Measurements from ENCODE around the gene U2AF2.

The U2AF2 gene

GRCh38 chr19:55643003-55643886, 11.6 kb upstream of the U2AF2 start, which contains the start of gene ZNF581:
Gene ZNF581 (plus strand): TSS chr19:55643649. CDS start chr19:55644572, 923 bp downstream.
- peak; percentile 64 to 76 for DNase-seq (ENCODE audit: low read depth in 2 of 2)

DNA sequence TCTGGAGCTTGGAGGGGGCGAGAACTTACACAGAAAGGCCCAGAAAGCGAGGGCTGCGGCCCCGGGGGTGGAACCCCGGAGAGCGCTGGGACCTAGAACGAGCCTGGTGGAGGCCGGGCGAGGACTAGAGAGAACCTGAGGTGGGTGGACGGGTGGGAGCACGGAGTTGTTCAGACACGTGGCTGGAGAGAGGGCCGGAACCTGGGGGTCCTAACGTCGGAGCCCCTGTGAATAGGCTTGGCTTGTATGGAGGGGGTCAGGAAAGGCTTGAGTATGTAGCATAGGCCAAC, 11.0 kb upstream of the U2AF2 start:
- DNase-seq (ENCODE audit: low read depth in 2 of 2): no peak

DNA sequence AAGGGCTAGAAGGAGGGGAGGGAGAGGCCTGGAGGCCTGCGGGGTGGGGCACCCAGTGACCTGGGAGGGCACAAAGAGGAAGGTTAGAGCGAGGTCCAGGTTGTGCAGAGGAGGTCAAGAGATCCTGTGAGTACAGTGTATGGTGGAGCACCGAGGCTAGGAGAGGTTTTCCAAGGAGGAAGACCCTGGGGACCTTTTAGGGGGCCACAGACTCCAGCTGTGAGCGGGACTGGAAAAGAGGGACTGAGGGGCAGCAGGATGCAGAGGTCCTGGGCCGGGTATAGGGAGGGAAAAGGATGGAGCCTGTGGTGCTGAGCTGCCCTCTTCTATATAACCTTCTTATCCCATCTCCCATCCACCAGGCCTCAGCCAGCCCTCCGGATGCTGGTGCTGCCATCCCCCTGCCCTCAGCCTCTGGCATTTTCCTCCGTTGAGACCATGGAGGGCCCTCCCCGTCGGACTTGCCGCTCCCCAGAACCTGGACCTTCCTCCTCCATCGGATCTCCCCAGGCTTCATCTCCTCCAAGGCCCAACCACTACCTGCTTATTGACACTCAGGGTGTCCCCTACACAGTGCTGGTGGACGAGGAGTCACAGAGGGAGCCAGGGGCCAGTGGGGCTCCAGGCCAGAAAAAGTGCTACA, 10.5 kb upstream of the U2AF2 start:
- DNase-seq (ENCODE audit: low read depth in 2 of 2): no peak

GRCh38 chr19:55644842-55645511, 9.9 kb upstream of the U2AF2 start:
- no peak for DNase-seq (ENCODE audit: low read depth in 2 of 2)

DNA sequence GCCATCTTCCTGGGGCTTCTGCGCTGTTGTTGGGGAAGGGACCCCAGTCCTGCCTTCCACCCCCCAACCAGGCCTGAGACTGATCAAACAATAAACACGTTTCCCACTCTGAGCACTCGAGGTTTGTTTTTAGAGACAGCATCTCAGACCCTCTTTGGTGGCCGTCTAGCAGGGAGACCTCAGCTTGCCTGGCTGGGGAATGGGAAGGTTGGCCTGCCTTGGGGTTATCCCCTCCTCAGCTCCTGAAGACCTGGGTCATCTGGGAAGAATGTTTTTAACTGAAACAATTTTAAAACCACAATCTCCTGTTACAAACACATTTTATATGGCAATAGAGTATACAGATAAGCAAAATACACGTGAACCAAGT, 9.3 kb upstream of the U2AF2 start:
- DNase-seq (ENCODE audit: low read depth in 2 of 2): no peak

GRCh38 chr19:55646889-55647731, 7.7 kb upstream of the U2AF2 start:
- DNase-seq (ENCODE audit: low read depth in 2 of 2): no peak

- DNase-seq (ENCODE audit: low read depth in 2 of 2): no peak
Observed at GRCh38 chr19:55647732-55648584, 6.9 kb upstream of the U2AF2 start, which contains the start of gene CCDC106. Gene CCDC106 (plus strand): TSS chr19:55648212. CDS start chr19:55649047, 835 bp downstream.

DNA sequence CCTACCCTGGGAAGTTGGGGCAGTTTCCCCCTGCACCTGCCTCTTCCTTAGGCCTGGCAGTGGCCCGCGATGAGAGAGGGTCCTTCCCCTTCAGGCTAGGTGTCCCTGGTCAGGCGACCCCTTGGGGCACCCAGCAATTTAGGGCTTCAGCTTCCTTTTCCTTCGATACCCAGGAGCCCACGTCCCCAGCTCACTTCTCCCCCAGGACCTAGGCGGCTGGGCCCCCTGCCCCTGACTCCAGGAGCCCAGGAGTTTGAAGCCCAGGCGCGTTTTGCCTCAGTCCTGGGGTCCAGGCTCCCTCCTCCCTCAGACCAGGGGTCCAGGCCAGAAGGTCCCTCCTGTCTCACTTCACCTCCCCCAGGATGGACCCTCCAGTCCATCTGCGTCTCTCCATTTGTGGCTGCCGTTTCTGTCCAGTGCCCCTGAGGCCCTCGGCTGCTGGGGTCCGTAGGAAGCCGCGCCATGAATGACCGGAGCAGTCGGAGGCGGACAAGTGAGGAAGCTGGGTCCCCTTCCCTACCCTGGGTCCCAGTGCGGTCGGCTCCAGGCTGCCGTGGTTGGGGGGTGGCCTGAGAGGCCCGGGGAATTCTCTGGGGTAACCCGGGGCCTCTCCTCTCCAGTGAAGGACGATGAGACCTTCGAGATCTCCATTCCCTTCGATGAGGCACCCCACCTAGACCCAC, 6.1 kb upstream of the U2AF2 start:
- DNase-seq (ENCODE audit: low read depth in 2 of 2): no peak

GRCh38 chr19:55649268-55650125, 5.3 kb upstream of the U2AF2 start:
- DNase-seq (ENCODE audit: low read depth in 2 of 2): no peak

- DNase-seq (ENCODE audit: low read depth in 2 of 2): no peak
Observed at GRCh38 chr19:55650126-55650557, 4.7 kb upstream of the U2AF2 start.

DNA sequence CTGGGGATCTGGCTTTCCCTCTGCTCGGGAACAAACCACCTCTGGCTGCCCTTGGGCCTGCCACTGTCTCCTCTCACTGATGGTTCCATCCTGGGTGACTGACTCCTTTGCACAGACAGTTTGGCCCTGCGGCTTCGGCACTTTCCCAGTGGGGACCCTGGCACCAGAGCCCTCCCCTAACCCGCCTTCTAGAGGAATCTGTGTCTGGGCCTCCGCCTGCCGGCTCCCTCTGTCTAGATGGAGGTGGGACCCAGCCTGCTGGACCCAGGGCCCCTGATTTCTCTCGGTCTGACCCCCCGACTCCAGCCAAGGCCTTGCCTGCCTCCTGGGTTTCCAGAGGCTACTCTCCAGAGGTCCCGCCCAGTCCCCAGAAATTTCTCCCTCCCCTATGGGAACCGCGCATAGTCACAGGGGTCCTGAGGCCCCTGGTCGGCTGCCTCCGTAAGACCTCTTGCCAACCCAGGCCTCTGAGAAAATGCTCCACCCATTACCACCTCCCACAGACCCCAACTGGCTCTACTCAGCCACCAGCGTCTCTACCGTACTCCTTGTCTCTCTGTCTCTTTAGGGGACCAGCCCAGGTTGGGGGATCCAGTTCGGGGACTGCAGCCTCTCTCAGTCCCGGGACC, 4.1 kb upstream of the U2AF2 start:
- DNase-seq (ENCODE audit: low read depth in 2 of 2): no peak

- DNase-seq (ENCODE audit: low read depth in 2 of 2): no peak
Observed at GRCh38 chr19:55651236-55651635, 3.6 kb upstream of the U2AF2 start.

DNA sequence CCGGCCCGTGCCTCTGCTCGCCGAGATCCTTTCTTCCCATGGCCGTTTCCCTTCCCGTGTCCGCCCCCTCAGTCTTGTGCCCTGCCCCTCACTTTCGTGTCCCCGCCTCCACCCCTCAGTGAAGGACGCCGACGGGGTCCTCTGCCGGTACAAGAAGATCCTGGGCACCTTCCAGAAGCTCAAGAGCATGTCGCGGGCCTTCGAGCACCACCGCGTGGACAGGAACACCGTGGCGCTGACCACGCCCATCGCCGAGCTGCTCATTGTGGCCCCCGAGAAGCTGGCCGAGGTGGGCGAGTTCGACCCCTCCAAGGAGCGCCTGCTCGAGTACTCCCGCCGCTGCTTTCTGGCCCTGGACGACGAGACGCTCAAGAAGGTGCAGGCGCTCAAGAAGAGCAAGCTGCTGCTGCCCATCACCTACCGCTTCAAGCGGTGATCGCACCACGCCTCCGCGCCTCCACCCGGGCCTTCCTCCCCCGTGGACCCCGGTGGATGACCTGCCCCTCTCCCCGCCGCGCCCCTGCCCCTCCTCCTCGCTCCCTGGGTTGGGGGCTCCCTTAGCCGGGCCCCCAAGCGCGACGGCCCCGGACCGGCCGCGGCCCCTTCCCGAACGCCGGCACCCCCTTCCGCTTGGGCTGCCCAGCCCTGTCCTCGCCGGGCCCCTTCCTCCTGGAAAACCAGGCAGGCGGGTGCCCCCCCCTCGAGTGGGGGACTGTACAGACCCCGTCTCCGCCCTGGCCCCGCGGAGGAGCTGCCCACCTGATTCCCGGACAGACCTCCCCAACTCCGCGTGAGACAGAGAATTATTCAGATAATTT, 2.3 kb upstream of the U2AF2 start:
- DNase-seq (ENCODE audit: low read depth in 2 of 2): no peak

- DNase-seq (ENCODE audit: low read depth in 2 of 2): peak; percentile 94 to 98
Observed at GRCh38 chr19:55653651-55654322, 1.0 kb upstream of the U2AF2 start.

GRCh38 chr19:55654323-55654867, 440 bp upstream of the U2AF2 start:
- DNase-seq (ENCODE audit: low read depth in 2 of 2): peak; percentile 98 to 99

DNA sequence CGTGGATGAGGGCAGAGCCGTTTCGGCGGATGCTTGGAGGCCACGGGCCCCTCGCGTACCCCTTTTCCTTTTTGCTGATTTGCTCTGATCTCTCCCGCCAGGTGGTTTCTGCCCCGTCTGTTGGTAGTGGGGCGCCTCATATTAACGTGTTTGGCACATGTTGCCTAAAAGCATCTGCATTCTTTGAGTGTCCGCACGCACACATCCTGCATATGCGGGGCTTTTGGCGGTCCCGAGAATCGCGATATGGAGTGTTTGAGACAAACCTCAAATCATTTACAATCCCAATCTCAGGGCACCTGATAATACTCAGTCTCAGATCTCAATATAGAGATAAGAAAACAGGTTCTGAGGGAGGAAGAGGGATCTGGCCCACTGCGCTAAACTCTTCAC, 809 bp downstream of the U2AF2 start:
- DNase-seq (ENCODE audit: low read depth in 2 of 2): no peak

- no peak for DNase-seq (ENCODE audit: low read depth in 2 of 2)
Observed at GRCh38 chr19:55656552-55656951, 1.7 kb downstream of the U2AF2 start.
